ENCODE measurements around the gene PTPRA. TPM values are rescaled to one million over a fixed set of nuclear protein-coding genes. Genes with fewer than 3 reads are reported as not detected.
A peak's percentile ranks its signal among the peaks of the same experiment; 100 is the strongest.

Gene PTPRA
- polyA plus RNA-seq, 4 donors = 7.4 to 48.1 (median 18.2) TPM

GRCh38 chr20:2836035-2836434 lies 37.2 kb upstream of the PTPRA start:
- 71 to 90% (median 86%) methylated on average over 5 of the region's 5 CpGs for WGBS, 3 donors
- DNase-seq (no peak), FAIRE-seq (no peak)
- H3K27me3 ChIP-seq (ENCODE audit: control insufficient read depth in 3 of 3, insufficient read depth in 3 of 3, low read length in 3 of 3) = no peaks in the 10 kb centered on the region
- H3K27ac ChIP-seq (ENCODE audit: low read depth in 1 of 3, low read length in 2 of 3) = no peak overlapping the region
- peaks cover 0 to 5% (median 0%) of the 10 kb centered on the region in 3 donors for H3K4me1 ChIP-seq (ENCODE audit: control insufficient read depth in 3 of 3, insufficient read depth in 2 of 3, low read depth in 1 of 3, low read length in 2 of 3)
- H3K36me3 ChIP-seq (ENCODE audit: control insufficient read depth in 3 of 3, insufficient read depth in 2 of 3, low read depth in 1 of 3, low read length in 3 of 3) = peaks cover 0 to 25% (median 0%) of the 10 kb centered on the region in 3 donors
- no peaks in the 10 kb centered on the region for H3K9me3 ChIP-seq (ENCODE audit: control insufficient read depth in 2 of 2, insufficient read depth in 1 of 2, low read depth in 1 of 2, low read length in 1 of 2)
- no peak overlapping the region for H3K4me3 ChIP-seq (ENCODE audit: low read depth in 1 of 3, low read length in 3 of 3)

- no peaks in the 10 kb centered on the region for H3K9me3 ChIP-seq (ENCODE audit: control insufficient read depth in 2 of 2, insufficient read depth in 1 of 2, low read depth in 1 of 2, low read length in 1 of 2)
- 87 to 91% (median 90%) methylated on average over 6 of the region's 6 CpGs for WGBS, 3 donors
- FAIRE-seq = no peak
- DNase-seq = no peak
- no peak overlapping the region for H3K27ac ChIP-seq (ENCODE audit: low read depth in 1 of 3, low read length in 2 of 3)
- no peak overlapping the region for H3K4me3 ChIP-seq (ENCODE audit: low read depth in 1 of 3, low read length in 3 of 3)
- H3K27me3 ChIP-seq (ENCODE audit: control insufficient read depth in 3 of 3, insufficient read depth in 3 of 3, low read length in 3 of 3) = no peaks in the 10 kb centered on the region
- peaks cover 0 to 12% (median 7%) of the 10 kb centered on the region in 3 donors for H3K4me1 ChIP-seq (ENCODE audit: control insufficient read depth in 3 of 3, insufficient read depth in 2 of 3, low read depth in 1 of 3, low read length in 2 of 3)
- peaks cover 0 to 25% (median 0%) of the 10 kb centered on the region in 3 donors for H3K36me3 ChIP-seq (ENCODE audit: control insufficient read depth in 3 of 3, insufficient read depth in 2 of 3, low read depth in 1 of 3, low read length in 3 of 3)
Measured at GRCh38 chr20:2837221-2837960, 35.9 kb upstream of the PTPRA start.

DNA sequence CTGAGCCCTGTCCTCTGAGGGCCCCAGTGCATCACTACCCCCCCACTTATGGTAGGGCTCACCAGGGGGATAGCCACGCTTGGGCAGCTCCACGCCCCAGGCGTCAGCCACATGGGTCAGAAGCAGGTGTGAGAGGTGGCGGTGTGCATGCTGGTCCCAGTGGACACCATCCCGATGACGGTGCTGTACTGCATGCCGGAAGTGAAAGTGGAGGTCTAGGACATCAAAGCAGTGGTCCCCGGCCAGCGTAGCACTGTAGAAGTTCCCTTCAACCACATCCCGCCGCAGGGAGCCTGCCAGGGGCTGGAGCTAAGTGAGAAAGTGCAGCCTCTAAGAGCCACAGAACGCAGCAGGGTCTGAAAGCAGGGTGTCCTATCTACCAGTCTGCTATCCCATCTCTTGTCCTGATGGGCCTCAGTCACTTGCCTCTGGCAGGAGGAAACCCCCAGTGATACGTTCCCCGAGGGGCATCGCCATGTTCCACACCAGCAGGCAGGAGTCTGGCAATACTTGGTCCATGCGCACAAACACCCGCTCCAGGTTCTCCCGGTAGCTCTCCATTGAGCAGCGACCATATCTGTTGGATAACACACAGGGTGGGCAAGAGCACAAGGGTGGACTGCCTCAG lies 35.0 kb upstream of the PTPRA start:
- H3K27ac ChIP-seq (ENCODE audit: low read depth in 1 of 3, low read length in 2 of 3) = no peak overlapping the region
- no peaks in the 10 kb centered on the region for H3K27me3 ChIP-seq (ENCODE audit: control insufficient read depth in 3 of 3, insufficient read depth in 3 of 3, low read length in 3 of 3)
- peaks cover 0 to 12% (median 7%) of the 10 kb centered on the region in 3 donors for H3K4me1 ChIP-seq (ENCODE audit: control insufficient read depth in 3 of 3, insufficient read depth in 2 of 3, low read depth in 1 of 3, low read length in 2 of 3)
- no peak overlapping the region for H3K4me3 ChIP-seq (ENCODE audit: low read depth in 1 of 3, low read length in 3 of 3)
- no peaks in the 10 kb centered on the region for H3K9me3 ChIP-seq (ENCODE audit: control insufficient read depth in 2 of 2, insufficient read depth in 1 of 2, low read depth in 1 of 2, low read length in 1 of 2)
- 94 to 97% (median 96%) methylated on average over 19 of the region's 19 CpGs for WGBS, 3 donors
- DNase-seq (no peak), FAIRE-seq (no peak)
- peaks cover 0 to 25% (median 0%) of the 10 kb centered on the region in 3 donors for H3K36me3 ChIP-seq (ENCODE audit: control insufficient read depth in 3 of 3, insufficient read depth in 2 of 3, low read depth in 1 of 3, low read length in 3 of 3)

- Histone ChIP-seq H3K27ac (ENCODE audit: low read depth in 1 of 3, low read length in 2 of 3) (no peak overlapping the region), H3K27me3 (ENCODE audit: control insufficient read depth in 3 of 3, insufficient read depth in 3 of 3, low read length in 3 of 3) (no peaks in the 10 kb centered on the region), H3K4me1 (ENCODE audit: control insufficient read depth in 3 of 3, insufficient read depth in 2 of 3, low read depth in 1 of 3, low read length in 2 of 3) (peaks cover 0 to 12% (median 7%) of the 10 kb centered on the region in 3 donors), H3K36me3 (ENCODE audit: control insufficient read depth in 3 of 3, insufficient read depth in 2 of 3, low read depth in 1 of 3, low read length in 3 of 3) (peaks cover 0 to 25% (median 0%) of the 10 kb centered on the region in 3 donors), H3K9me3 (ENCODE audit: control insufficient read depth in 2 of 2, insufficient read depth in 1 of 2, low read depth in 1 of 2, low read length in 1 of 2) (no peaks in the 10 kb centered on the region), H3K4me3 (ENCODE audit: low read depth in 1 of 3, low read length in 3 of 3) (no peak overlapping the region)
- 93 to 97% (median 96%) methylated on average over 15 of the region's 15 CpGs for WGBS, 3 donors
- FAIRE-seq (no peak), DNase-seq (no peak)
Measured at GRCh38 chr20:2838847-2839671, 34.2 kb upstream of the PTPRA start.

GRCh38 chr20:2839732-2840137 lies 33.5 kb upstream of the PTPRA start:
- H3K27me3 ChIP-seq (ENCODE audit: control insufficient read depth in 3 of 3, insufficient read depth in 3 of 3, low read length in 3 of 3) = no peaks in the 10 kb centered on the region
- 85 to 90% (median 89%) methylated on average over 20 to 21 of the region's 21 CpGs for WGBS, 3 donors
- H3K27ac ChIP-seq (ENCODE audit: low read depth in 1 of 3, low read length in 2 of 3) = no peak overlapping the region
- FAIRE-seq (no peak), DNase-seq (peak in 1 of 2 donors; percentile 13)
- H3K4me3 ChIP-seq (ENCODE audit: low read depth in 1 of 3, low read length in 3 of 3) = peak overlapping the region in 2 of 3 donors; percentile 81 to 90
- peaks cover 0 to 25% (median 0%) of the 10 kb centered on the region in 3 donors for H3K36me3 ChIP-seq (ENCODE audit: control insufficient read depth in 3 of 3, insufficient read depth in 2 of 3, low read depth in 1 of 3, low read length in 3 of 3)
- no peaks in the 10 kb centered on the region for H3K9me3 ChIP-seq (ENCODE audit: control insufficient read depth in 2 of 2, insufficient read depth in 1 of 2, low read depth in 1 of 2, low read length in 1 of 2)
- peaks cover 0 to 12% (median 7%) of the 10 kb centered on the region in 3 donors for H3K4me1 ChIP-seq (ENCODE audit: control insufficient read depth in 3 of 3, insufficient read depth in 2 of 3, low read depth in 1 of 3, low read length in 2 of 3)

DNA sequence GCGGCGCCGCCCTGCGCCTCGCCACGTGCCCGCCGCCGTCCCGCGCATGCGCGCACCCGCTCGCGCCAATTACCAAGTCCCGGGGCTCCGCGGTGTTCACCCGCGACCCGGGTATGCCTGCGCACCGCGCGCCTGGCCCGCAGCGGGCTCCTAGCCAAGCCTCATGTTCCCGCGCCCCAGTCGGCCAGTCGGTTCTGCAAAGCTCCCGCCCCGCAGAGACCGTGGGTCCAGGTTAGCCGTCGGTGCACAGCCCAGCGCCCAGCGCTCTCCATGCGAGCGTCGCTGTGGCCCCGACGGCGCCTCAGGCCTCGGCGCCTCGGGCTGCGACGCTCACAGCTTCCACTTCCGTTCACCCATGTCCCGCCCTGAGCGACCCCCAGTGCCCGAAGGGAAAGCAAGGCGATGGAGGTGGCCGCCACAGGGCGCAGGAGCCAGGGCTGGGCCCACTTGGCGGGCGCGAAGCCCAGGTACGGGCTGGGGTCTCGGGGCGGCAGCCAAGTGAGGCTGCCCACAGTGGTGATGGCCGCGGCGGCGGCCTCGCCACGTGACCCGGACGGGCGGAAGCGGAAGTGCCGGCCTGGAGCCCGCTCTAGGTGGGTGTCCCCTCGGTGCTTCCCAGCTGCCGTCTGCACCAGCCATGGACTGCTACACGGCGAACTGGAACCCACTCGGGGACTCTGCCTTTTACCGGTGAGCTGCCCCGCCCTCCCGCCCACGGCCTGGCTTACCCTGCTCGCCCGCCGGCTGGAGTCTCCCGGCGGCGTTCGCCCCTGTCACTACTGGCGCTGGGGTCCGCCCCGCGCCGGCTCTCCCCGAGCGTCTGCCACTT lies 32.9 kb upstream of the PTPRA start, which contains the start of the genes PCED1A and VPS16:
PCED1A (minus strand) TSS at position 518 of the 829 bp plus-strand sequence. CDS start 743 bp downstream, outside the sequence.
VPS16 (plus strand) TSS at position 608 of the 829 bp plus-strand sequence; CDS start at position 638, 30 bp downstream.
- H3K27ac ChIP-seq (ENCODE audit: low read depth in 1 of 3, low read length in 2 of 3) = peak within 1 kb of the TSS; percentile 80 to 96 (median 91)
- 4 to 6% (median 5%) methylated on average over 72 to 98 of the region's 98 CpGs for WGBS, 3 donors
- FAIRE-seq (no peak), DNase-seq (peak; percentile 80 to 96)
- H3K4me3 ChIP-seq (ENCODE audit: low read depth in 1 of 3, low read length in 3 of 3) = peak within 1 kb of the TSS; percentile 81 to 90 (median 89)
- no peaks in the 10 kb centered on the region for H3K9me3 ChIP-seq (ENCODE audit: control insufficient read depth in 2 of 2, insufficient read depth in 1 of 2, low read depth in 1 of 2, low read length in 1 of 2)
- H3K4me1 ChIP-seq (ENCODE audit: control insufficient read depth in 3 of 3, insufficient read depth in 2 of 3, low read depth in 1 of 3, low read length in 2 of 3) = peaks cover 0 to 12% (median 7%) of the 10 kb centered on the region in 3 donors
- no peaks in the 10 kb centered on the region for H3K27me3 ChIP-seq (ENCODE audit: control insufficient read depth in 3 of 3, insufficient read depth in 3 of 3, low read length in 3 of 3)
- peaks cover 0 to 22% (median 0%) of the 10 kb centered on the region in 3 donors for H3K36me3 ChIP-seq (ENCODE audit: control insufficient read depth in 3 of 3, insufficient read depth in 2 of 3, low read depth in 1 of 3, low read length in 3 of 3)

GRCh38 chr20:2840967-2841531 lies 32.2 kb upstream of the PTPRA start:
- peak; percentile 11 to 69 for DNase-seq
- H3K4me1 ChIP-seq (ENCODE audit: control insufficient read depth in 3 of 3, insufficient read depth in 2 of 3, low read depth in 1 of 3, low read length in 2 of 3) = peaks cover 0 to 12% (median 7%) of the 10 kb centered on the region in 3 donors
- peak overlapping the region; percentile 81 to 90 (median 89) for H3K4me3 ChIP-seq (ENCODE audit: low read depth in 1 of 3, low read length in 3 of 3)
- FAIRE-seq = no peak
- 7 to 8% (median 8%) methylated on average over 33 of the region's 33 CpGs for WGBS, 3 donors
- no peaks in the 10 kb centered on the region for H3K27me3 ChIP-seq (ENCODE audit: control insufficient read depth in 3 of 3, insufficient read depth in 3 of 3, low read length in 3 of 3)
- no peaks in the 10 kb centered on the region for H3K9me3 ChIP-seq (ENCODE audit: control insufficient read depth in 2 of 2, insufficient read depth in 1 of 2, low read depth in 1 of 2, low read length in 1 of 2)
- H3K36me3 ChIP-seq (ENCODE audit: control insufficient read depth in 3 of 3, insufficient read depth in 2 of 3, low read depth in 1 of 3, low read length in 3 of 3) = peaks cover 0 to 17% (median 0%) of the 10 kb centered on the region in 3 donors
- peak overlapping the region in 2 of 3 donors; percentile 38 to 96 for H3K27ac ChIP-seq (ENCODE audit: low read depth in 1 of 3, low read length in 2 of 3)

All from small intestine (tissue), 7 donors.